PC-3 (cell line): ENCODE measurements around the gene NHLH2.

Source experiments
- CTCF ChIP-seq: fragments of 300-600 bp; sonication (generic); conservative IDR thresholded peaks from 2 replicates; pipeline ENCODE4 v1.5.1; 2017; ENCODE audit warnings: antibody characterized with exemption, low read depth, mild to moderate bottlenecking, low read length
- EZH2 ChIP-seq: fragments of 300-600 bp; sonication (generic); IDR thresholded peaks from one replicate; pipeline ENCODE4 v1.6.1; 2017; ENCODE audit warnings: antibody characterized with exemption, mild to moderate bottlenecking, low read length; ENCODE audit not compliant: unreplicated experiment

- TF ChIP-seq CTCF (no peak), EZH2 (no peak)
Observed at GRCh38 chr1:115850937-115851336, 10.0 kb upstream of the NHLH2 start.
